Measurements from ENCODE around the gene POMC. TPM values are rescaled to one million over a fixed set of nuclear protein-coding genes. Genes with fewer than 3 reads are reported as not detected.

POMC gene
- total and polyA plus RNA-seq, 2 of the 4 experiments (the other 2 are of a cell fraction) = 0.17 TPM; not detected in 1

DNA sequence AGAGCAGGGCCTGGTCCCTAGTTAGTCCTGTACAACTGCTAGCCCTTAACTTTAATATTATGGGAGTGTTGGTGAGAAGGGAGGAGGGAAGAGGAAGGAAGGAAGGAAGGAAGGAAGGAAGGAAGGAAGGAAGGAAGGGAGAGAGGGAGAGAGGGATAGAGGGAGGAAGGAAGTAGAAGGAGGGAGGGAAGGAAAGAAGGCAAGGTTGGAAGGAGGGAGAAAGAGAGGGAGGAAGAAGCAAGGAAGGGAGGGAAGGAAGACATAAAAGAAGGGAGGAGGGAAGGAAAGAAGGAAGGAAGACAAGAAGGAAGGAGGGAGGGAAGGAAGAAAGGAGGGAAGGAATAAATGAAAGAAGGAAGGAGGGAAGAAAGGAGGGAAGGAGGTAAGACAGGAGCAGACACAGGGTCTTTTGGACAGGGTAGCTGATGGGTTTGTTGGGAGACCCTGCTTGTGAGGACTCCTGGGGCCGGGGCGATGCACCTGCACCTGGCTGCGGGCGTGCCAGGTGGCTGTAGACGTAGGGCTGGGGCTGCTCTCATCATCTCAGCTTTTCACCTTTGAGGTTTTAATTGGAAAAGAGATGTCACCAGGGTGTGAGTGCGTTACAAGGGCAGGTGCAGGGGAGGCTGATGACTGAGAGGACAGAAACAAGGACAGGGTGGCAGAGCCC lies 5.9 kb upstream of the POMC start:
- H3K23ac ChIP-seq (ENCODE audit: low read depth, low read length) = no peak overlapping the region
- ATAC-seq (ENCODE audit: low read depth) (no peak), DNase-seq (no peak)
- TF ChIP-seq NFE2L2 (IDR thresholded peaks at IDR 0.05; ENCODE audit: low read depth, low read length) = no peak
- no peak for TF ChIP-seq USF2 (IDR thresholded peaks at IDR 0.05; ENCODE audit: low read depth, low read length)
- no peak for TF ChIP-seq CHD1 (IDR thresholded peaks at IDR 0.05; ENCODE audit: low read depth, low read length)
- no peak for TF ChIP-seq MAFK (IDR thresholded peaks at IDR 0.05; ENCODE audit: low read depth, low read length)
- TF ChIP-seq MXI1 (IDR thresholded peaks at IDR 0.05; ENCODE audit: borderline replicate concordance, low read depth, low read length) = no peak
- H3K27ac ChIP-seq (ENCODE audit: insufficient read depth, low read length) = no peak overlapping the region
- no peak overlapping the region for H2AK9ac ChIP-seq (replicated peaks; ENCODE audit: low read depth, low read length, poor library complexity)
- H4K5ac ChIP-seq (ENCODE audit: low read depth, low read length) = no peak overlapping the region
- intact Hi-C loops (cut with micrococcal nuclease) (no loop called here), in situ Hi-C loops (cut with MboI; ENCODE audit: low sequenced_read_pairs) (no loop called here), dilution Hi-C loops (cut with HindIII; ENCODE audit: low sequenced_read_pairs, unreplicated experiment) (no loop called here)
- no peak overlapping the region for H2BK120ac ChIP-seq (ENCODE audit: low read depth, low read length)
- BruUV-seq (replicated peaks) = no TSS peak
- no peak overlapping the region for H3K14ac ChIP-seq (replicated peaks; ENCODE audit: low read depth, low read length)
- no peak overlapping the region for H4K8ac ChIP-seq (ENCODE audit: low read depth in 2 of 2, low read length in 2 of 2)
- H2AFZ ChIP-seq (replicated peaks; ENCODE audit: low read length, poor library complexity) = no peak overlapping the region
- no peaks in the 10 kb centered on the region for H3K36me3 ChIP-seq (ENCODE audit: control insufficient read depth, insufficient read depth, low read length)
- H2BK5ac ChIP-seq (ENCODE audit: low read depth, low read length, poor library complexity, severe bottlenecking) = no peak overlapping the region
- WGBS, 2 experiments (ENCODE audit: extremely low coverage in 2 of 2, insufficient read length in 1 of 2) = no CpG with 5 or more reads among the region's 6 CpGs
- no peaks in the 10 kb centered on the region for H4K20me1 ChIP-seq (ENCODE audit: insufficient read depth, low read length)
- H3K4me2 ChIP-seq (ENCODE audit: low read depth, low read length) = no peak overlapping the region
- peaks cover 58% of the 10 kb centered on the region for H3K27me3 ChIP-seq (ENCODE audit: control insufficient read depth, insufficient read depth, low read length)
- H3K18ac ChIP-seq (ENCODE audit: low read depth, low read length) = no peak overlapping the region
- no peak overlapping the region for H3K4ac ChIP-seq (ENCODE audit: low read depth, low read length)
- no peaks in the 10 kb centered on the region for H3K4me1 ChIP-seq (ENCODE audit: control insufficient read depth, insufficient read depth, low read length)
- H3K56ac ChIP-seq (ENCODE audit: extremely low read depth, insufficient read depth, low read length) = no peak overlapping the region
- no peaks in the 10 kb centered on the region for H3K9me1 ChIP-seq (ENCODE audit: insufficient read depth, low read length)
- H2AK5ac ChIP-seq (ENCODE audit: low read depth, low read length) = no peak overlapping the region
- CTCF ChIA-PET = no interaction called here
- peaks cover 6% of the 10 kb centered on the region for H3K9me3 ChIP-seq (ENCODE audit: control insufficient read depth, insufficient read depth, low read length)
- H2BK20ac ChIP-seq (ENCODE audit: low read depth, low read length) = no peak overlapping the region
- H4K91ac ChIP-seq (ENCODE audit: insufficient read depth, low read depth, low read length) = no peak overlapping the region
- POLR2A ChIA-PET (ENCODE audit: unreplicated experiment) = no interaction called here
- H3K79me1 ChIP-seq (ENCODE audit: low read depth in 1 of 2, low read length in 2 of 2) = no peaks in the 10 kb centered on the region
- no peak overlapping the region for H3K4me3 ChIP-seq (ENCODE audit: insufficient read depth, low read depth, low read length)
- H3K9ac ChIP-seq (ENCODE audit: low read depth, low read length) = no peak overlapping the region
- H2BK15ac ChIP-seq (ENCODE audit: low read depth, low read length) = no peak overlapping the region
